GM19328 (cell line): ENCODE measurements around the gene STARD9.
A peak's percentile ranks its signal among the peaks of the same experiment; 100 is the strongest.

ENCODE experiments used
- ATAC-seq: cut with Tn5 transposase; IDR thresholded peaks from one replicate; pipeline ENCODE4 v1.9.1; 2021; ENCODE audit warnings: mild to moderate bottlenecking, moderate library complexity; ENCODE audit not compliant: unreplicated experiment

The STARD9 gene

GRCh38 chr15:42726114-42726513, 150.7 kb downstream of the STARD9 start:
- no peak for ATAC-seq

- no peak for ATAC-seq
These were observed 152.5 kb downstream of the STARD9 start for GRCh38 chr15:42727750-42728381.

GRCh38 chr15:42728560-42728959, 153.2 kb downstream of the STARD9 start:
- no peak for ATAC-seq

GRCh38 chr15:42728972-42729371, 153.6 kb downstream of the STARD9 start:
- ATAC-seq, result no peak

- no peak for ATAC-seq
These were observed 154.0 kb downstream of the STARD9 start for GRCh38 chr15:42729409-42729808.

- no peak for ATAC-seq
These were observed 154.7 kb downstream of the STARD9 start for GRCh38 chr15:42730135-42730534.

GRCh38 chr15:42730536-42730935, 155.1 kb downstream of the STARD9 start:
- ATAC-seq, result no peak

- ATAC-seq, result no peak
These were observed 156.1 kb downstream of the STARD9 start for GRCh38 chr15:42731461-42731860.

- no peak for ATAC-seq
These were observed 156.9 kb downstream of the STARD9 start for GRCh38 chr15:42732095-42732827.

- ATAC-seq, result no peak
These were observed 157.6 kb downstream of the STARD9 start for GRCh38 chr15:42733027-42733426.

GRCh38 chr15:42734076-42734672, 158.8 kb downstream of the STARD9 start:
- no peak for ATAC-seq

GRCh38 chr15:42735382-42736165, 160.2 kb downstream of the STARD9 start:
- no peak for ATAC-seq

- no peak for ATAC-seq
These were observed 160.9 kb downstream of the STARD9 start for GRCh38 chr15:42736178-42736792.

GRCh38 chr15:42736793-42737528, 161.6 kb downstream of the STARD9 start, which contains the start of gene CDAN1:
CDAN1 (minus strand) TSS chr15:42737128; CDS start chr15:42737102, 26 bp downstream.
- peak; percentile 86 for ATAC-seq

GRCh38 chr15:42737529-42738328, 162.3 kb downstream of the STARD9 start:
- no peak for ATAC-seq

- ATAC-seq, result no peak
These were observed 166.3 kb downstream of the STARD9 start for GRCh38 chr15:42741710-42742109.

- no peak for ATAC-seq
These were observed 166.7 kb downstream of the STARD9 start for GRCh38 chr15:42742149-42742548.

GRCh38 chr15:42744195-42744594, 168.8 kb downstream of the STARD9 start:
- no peak for ATAC-seq

GRCh38 chr15:42749266-42749665, 173.9 kb downstream of the STARD9 start:
- ATAC-seq, result no peak
